Cardiac fibroblast (primary cell): ENCODE data around the gene RAPGEF4.
"Not testable (repeated sequence)": the region's sequence is repeated elsewhere in the genome, so short reads cannot be mapped to it uniquely, and the experiment has no call there.

Experiments
- DNase-seq, 2 donors: peaks; one replicate each; pipeline versions ENCODE4 v3.0.0 to v3.0.0-alpha.2; 2010; ENCODE audit warnings: low read depth in 2 of 2
- H3K4me3 ChIP-seq, 2 donors: replicated peaks in 1 of 2; 1 replicate in 1 of 2; 2 replicates in 1 of 2; pipeline ENCODE4 v1.5.1; 2011; ENCODE audit warnings: low read depth in 2 of 2, low read length in 2 of 2, mild to moderate bottlenecking in 2 of 2, moderate library complexity in 1 of 2
- CTCF ChIP-seq: IDR thresholded peaks from one replicate; pipeline ENCODE4 v1.5.1; 2011; ENCODE audit warnings: low read depth, mild to moderate bottlenecking, low read length, inconsistent platforms

Gene RAPGEF4

GRCh38 chr2:173028671-173029070 lies 293.0 kb downstream of the RAPGEF4 start:
- H3K4me3 ChIP-seq: no peak overlapping the region
- no peak for TF ChIP-seq CTCF
- DNase-seq: no peak

GRCh38 chr2:173030561-173031490 lies 295.2 kb downstream of the RAPGEF4 start:
- TF ChIP-seq CTCF: no peak
- DNase-seq: no peak
- H3K4me3 ChIP-seq: no peak overlapping the region

GRCh38 chr2:173032032-173032431 lies 296.4 kb downstream of the RAPGEF4 start:
- no peak overlapping the region for H3K4me3 ChIP-seq
- no peak for DNase-seq
- no peak for TF ChIP-seq CTCF

- TF ChIP-seq CTCF: no peak
- DNase-seq: no peak
- H3K4me3 ChIP-seq: no peak overlapping the region
These were observed 297.4 kb downstream of the RAPGEF4 start for GRCh38 chr2:173033084-173033483.

GRCh38 chr2:173034143-173034542 lies 298.5 kb downstream of the RAPGEF4 start:
- TF ChIP-seq CTCF: no peak
- no peak for DNase-seq
- H3K4me3 ChIP-seq: no peak overlapping the region

GRCh38 chr2:173037245-173038120 lies 301.8 kb downstream of the RAPGEF4 start:
- peak; percentile 19 to 84 for DNase-seq
- TF ChIP-seq CTCF: no peak
- no peak overlapping the region for H3K4me3 ChIP-seq

GRCh38 chr2:173038257-173038656 lies 302.6 kb downstream of the RAPGEF4 start:
- not testable (repeated sequence) for DNase-seq, H3K4me3 ChIP-seq
